ENCODE results near the gene FAM3C. TPM values are rescaled to one million over a fixed set of nuclear protein-coding genes. Genes with fewer than 3 reads are reported as not detected.

Gene FAM3C
- total and polyA plus RNA-seq, 2 experiments from 2014 or later: 33.9 to 60.3 TPM

GRCh38 chr7:121436688-121437087 lies 40.6 kb upstream of the FAM3C start (continued):
- TF ChIP-seq ZNF462 (CRISPR knock-in tag; IDR thresholded peaks at IDR 0.05): no peak
- no peak for TF ChIP-seq POLR2AphosphoS5 (IDR thresholded peaks at IDR 0.05; ENCODE audit: low read depth)

- Mint-ChIP-seq H3K27ac (no peak overlapping the region), H3K9me3 (peaks cover 17% of the 10 kb centered on the region), H3K4me3 (no peak overlapping the region), H3K27me3 (ENCODE audit: insufficient read depth, low read depth, poor library complexity) (peaks cover 1% of the 10 kb centered on the region), H3K36me3 (ENCODE audit: low read depth) (peaks cover 14% of the 10 kb centered on the region; the same call in 2 of the 3 replicates), H3K4me1 (peaks cover 15% of the 10 kb centered on the region; the same call in 2 of the 3 replicates)
- Histone ChIP-seq H3K4me3 (no peak overlapping the region), H3K79me2 (replicated peaks; ENCODE audit: insufficient read depth) (no peaks in the 10 kb centered on the region), H4K20me1 (replicated peaks; ENCODE audit: insufficient read depth) (no peaks in the 10 kb centered on the region), H3K9me2 (ENCODE audit: insufficient read depth) (peaks cover 11% of the 10 kb centered on the region), H3K27me3 (ENCODE audit: insufficient read depth) (no peaks in the 10 kb centered on the region), H3K4me2 (no peak overlapping the region), H3K36me3 (ENCODE audit: insufficient read depth) (no peaks in the 10 kb centered on the region), H3K27ac (ENCODE audit: low read depth) (no peak overlapping the region), H3K4me1 (ENCODE audit: insufficient read depth) (peaks cover 16% of the 10 kb centered on the region), H2AFZ (peak overlapping the region; percentile 79; the same call in 1 of the 2 replicates), H3F3A (replicated peaks; ENCODE audit: low read depth) (no peaks in the 10 kb centered on the region)
- DNase-seq (ENCODE audit: low spot score) (no peak), ATAC-seq (no peak)
- TF ChIP-seq EZH2 (IDR thresholded peaks at IDR 0.05; ENCODE audit: low read depth, unreplicated experiment) (no peak), NANOG (IDR thresholded peaks at IDR 0.05; ENCODE audit: borderline replicate concordance) (no peak), REST (IDR thresholded peaks at IDR 0.05; ENCODE audit: unreplicated experiment) (no peak), ETS1 (IDR thresholded peaks at IDR 0.05) (no peak), STAT1 (IDR thresholded peaks at IDR 0.05; ENCODE audit: unreplicated experiment) (no peak), CTCF (conservative IDR thresholded peaks at IDR 0.05; ENCODE audit: low read depth in 2 of 2) (no peak), ZNF114 (CRISPR knock-in tag; IDR thresholded peaks at IDR 0.05) (no peak)
Measured at GRCh38 chr7:121436136-121436535, 40.0 kb upstream of the FAM3C start.

All from GM23338 (cell line).